Right lobe of liver (tissue), 4 donors: ENCODE results near the gene HOXA13.

Experiments used
- CTCF ChIP-seq, 4 donors: fragments of 200-600 bp in 3 of 4; fragments of 450-650 bp in 1 of 4; IDR thresholded peaks; one replicate each; pipeline versions ENCODE4 v1.5.1 to v1.8.0; 2016 to 2022; ENCODE audit warnings: antibody characterized with exemption in 4 of 4, mild to moderate bottlenecking in 2 of 4
- POLR2A ChIP-seq: fragments of 450-650 bp; IDR thresholded peaks from one replicate; pipeline ENCODE4 v1.6.1; 2017; ENCODE audit warnings: antibody characterized with exemption, mild to moderate bottlenecking
- donor health status: DM: no; HTN: no; CAD: no.
- donor health status: DM: no; HTN: no; CAD: no.
- donor health status: DM: no; HTN: yes; CAD: no.

- no peak for TF ChIP-seq POLR2A
- TF ChIP-seq CTCF (IDR thresholded peaks at IDR 0.05) = no peak
Observed at GRCh38 chr7:27184337-27185012, 15.4 kb downstream of the HOXA13 start.
